Naive thymus-derived CD4-positive, alpha-beta T cell (primary cell): ENCODE measurements around the gene SERPINB8. TPM values are rescaled to one million over a fixed set of nuclear protein-coding genes. Genes with fewer than 3 reads are reported as not detected.

ENCODE experiments used
- ATAC-seq: fragments of 150-1000 bp; cut with Tn5 transposase; 2 replicates; pipeline ENCODE4 v1.10.0; 2021; ENCODE audit warnings: mild to moderate bottlenecking, moderate library complexity
- CTCF ChIA-PET: fragments of 350-600 bp; sonication (Branson Sonifier 250); formaldehyde crosslinking; loops from one replicate; lab custom pipeline; 2021; ENCODE audit warnings: antibody characterized with exemption; lab: Charles Lee
- POLR2A ChIA-PET: fragments of 350-600 bp; sonication (Branson Sonifier 250); formaldehyde crosslinking; loops from one replicate; lab custom pipeline; 2021; ENCODE audit warnings: antibody characterized with exemption, inconsistent platforms; lab: Charles Lee
- DNase-seq, 9 donors: peaks; one replicate each; pipeline versions ENCODE4 v3.0.0 to v3.0.0-alpha.2; 2020 to 2022; ENCODE audit warnings: mixed read lengths in 1 of 9
- H3K27ac ChIP-seq: one replicate; pipeline ENCODE4 v1.7.0; 2013; ENCODE audit warnings: mild to moderate bottlenecking, low read depth, low read length, moderate library complexity
- H3K27me3 ChIP-seq, 2 donors: one replicate each; pipeline ENCODE4 v1.7.0; 2013; ENCODE audit warnings: low read length in 2 of 2, mild to moderate bottlenecking in 2 of 2, moderate library complexity in 2 of 2; ENCODE audit not compliant: control insufficient read depth in 2 of 2, insufficient read depth in 2 of 2
- H3K36me3 ChIP-seq, 3 experiments: 1 replicate in 2 of 3; 2 replicates in 1 of 3; pipeline ENCODE4 v1.7.0; 2013; ENCODE audit warnings: low read length in 3 of 3, mild to moderate bottlenecking in 3 of 3, moderate library complexity in 1 of 3; ENCODE audit not compliant: insufficient read depth in 3 of 3, control insufficient read depth in 2 of 3
- H3K4me1 ChIP-seq, 2 donors: one replicate each; pipeline ENCODE4 v1.7.0; 2013; ENCODE audit warnings: low read length in 2 of 2, mild to moderate bottlenecking in 2 of 2, moderate library complexity in 1 of 2; ENCODE audit not compliant: control insufficient read depth in 2 of 2, insufficient read depth in 2 of 2
- H3K4me3 ChIP-seq: 2 replicates; pipeline ENCODE4 v1.7.0; 2013; ENCODE audit warnings: mild to moderate bottlenecking, low read length
- H3K9me3 ChIP-seq, 3 experiments: 1 replicate in 2 of 3; 2 replicates in 1 of 3; pipeline ENCODE4 v1.7.0; 2013; ENCODE audit warnings: low read length in 3 of 3; ENCODE audit not compliant: control insufficient read depth in 2 of 3
- H3K27ac Mint-ChIP-seq, 9 donors: one replicate each; pipeline ENCODE4 v1.8.0; 2020 to 2022; ENCODE audit warnings: mixed read lengths in 9 of 9, mild to moderate bottlenecking in 8 of 9, moderate library complexity in 5 of 9, inconsistent platforms in 2 of 9
- H3K27me3 Mint-ChIP-seq, 5 donors: one replicate each; pipeline ENCODE4 v1.8.0; 2021 to 2022; ENCODE audit warnings: mixed read lengths in 5 of 5, mild to moderate bottlenecking in 1 of 5
- H3K36me3 Mint-ChIP-seq, 5 donors: one replicate each; pipeline ENCODE4 v1.8.0; 2020 to 2022; ENCODE audit warnings: mixed read lengths in 5 of 5, mild to moderate bottlenecking in 3 of 5, inconsistent platforms in 1 of 5
- H3K4me1 Mint-ChIP-seq, 7 donors: one replicate each; pipeline ENCODE4 v1.8.0; 2020 to 2022; ENCODE audit warnings: mixed read lengths in 7 of 7, mild to moderate bottlenecking in 3 of 7, inconsistent platforms in 1 of 7
- H3K4me3 Mint-ChIP-seq, 10 donors: one replicate each; pipeline ENCODE4 v1.8.0; 2020 to 2022; ENCODE audit warnings: mild to moderate bottlenecking in 10 of 10, mixed read lengths in 10 of 10, moderate library complexity in 6 of 10, inconsistent platforms in 2 of 10
- H3K9me3 Mint-ChIP-seq, 11 donors: one replicate each; pipeline ENCODE4 v1.8.0; 2020 to 2022; ENCODE audit warnings: mixed read lengths in 11 of 11, mild to moderate bottlenecking in 4 of 11, inconsistent platforms in 1 of 11, moderate library complexity in 1 of 11
- intact Hi-C, 2 donors: fragments of 100-400 bp; cut with micrococcal nuclease; formaldehyde crosslinking; loops; one replicate each; pipeline ENCODE4 v1.15.1; 2023
- polyA plus RNA-seq, 2 donors: library from polyadenylated mRNA; unstranded; fragments of 300-500 nt; fragmentation: Illumina TruSeq; gene quantifications; one replicate each; pipeline ENCODE4 v1.2.3, GENCODE V29; 2021
- total RNA-seq, 6 experiments: library from RNA in 5 of 6; stranded (reverse) in 5 of 6; gene quantifications; 1 replicate in 5 of 6; 2 replicates in 1 of 6; pipeline ENCODE4 v1.2.3 and lab custom pipeline; 2021 to 2026

The SERPINB8 gene
- total and polyA plus RNA-seq, 7 experiments from 2014 or later, result 7.8 to 15.7 (median 9.7) TPM

DNA sequence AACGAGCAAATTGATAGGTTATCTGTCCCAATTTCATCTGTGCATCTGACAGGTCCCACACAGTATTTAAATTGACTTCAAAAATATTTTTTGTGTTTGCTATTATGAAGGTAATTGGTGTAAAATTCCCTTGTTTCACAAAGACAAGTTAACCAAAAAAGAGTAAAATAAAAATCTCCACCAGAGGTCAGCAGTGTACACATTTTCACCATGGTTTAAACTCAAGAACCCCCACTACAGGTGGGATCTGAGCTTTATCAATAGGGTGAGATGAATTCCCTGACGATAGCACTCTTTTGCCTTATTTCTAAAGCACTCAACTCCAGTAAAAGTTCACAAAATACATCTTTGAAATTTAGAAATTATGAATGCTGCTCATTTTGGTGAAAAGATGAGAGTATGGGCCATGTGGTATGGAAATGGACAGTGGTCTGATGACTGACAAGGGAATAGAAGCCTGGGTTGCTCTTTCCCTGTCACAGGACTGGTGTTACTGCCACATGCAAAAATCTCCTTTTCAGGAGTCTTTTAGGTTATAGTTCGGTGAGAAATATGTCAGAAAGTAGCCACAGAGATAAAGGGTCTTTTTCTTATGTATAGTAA, 68.0 kb downstream of the SERPINB8 start:
- H3K36me3 ChIP-seq, result no peaks in the 10 kb centered on the region
- no peak overlapping the region for H3K4me3 Mint-ChIP-seq
- no peak overlapping the region for H3K27ac Mint-ChIP-seq
- POLR2A ChIA-PET, result no interaction called here
- ATAC-seq (no peak), DNase-seq (peak in 3 of 9 donors; percentile 5 to 15 (median 11))
- H3K9me3 ChIP-seq, result no peaks in the 10 kb centered on the region
- no peaks in the 10 kb centered on the region for H3K4me1 Mint-ChIP-seq
- no peaks in the 10 kb centered on the region for H3K4me1 ChIP-seq
- intact Hi-C loops, result loop anchor here in 1 of 2 donors (5.0 kb wide), 2 partner anchors 369 to 1499 kb away; no protein-coding TSS in a partner anchor
- H3K27me3 Mint-ChIP-seq, result peaks cover 0 to 19% (median 3%) of the 10 kb centered on the region in 5 donors
- H3K4me3 ChIP-seq, result no peak overlapping the region
- H3K36me3 Mint-ChIP-seq, result no peaks in the 10 kb centered on the region
- CTCF ChIA-PET, result no interaction called here
- no peak overlapping the region for H3K27ac ChIP-seq
- H3K9me3 Mint-ChIP-seq, result no peaks in the 10 kb centered on the region
- no peaks in the 10 kb centered on the region for H3K27me3 ChIP-seq

Other genes starting within 250 kb of the SERPINB8 start
- not detected for gene SERPINB7, start 194.7 kb upstream of the SERPINB8 start, total RNA-seq
- gene SERPINB7, start 194.7 kb upstream of the SERPINB8 start, polyA plus RNA-seq, result not detected
- 1 to 10 TPM in 4 of 5 experiments, not detected in 1; 3.6 to 8.5 (median 4.9) TPM for gene SERPINB2, start 82.4 kb upstream of the SERPINB8 start, total RNA-seq
- gene SERPINB2, start 82.4 kb upstream of the SERPINB8 start, polyA plus RNA-seq, result not detected
- 1 to 10 TPM in 1 of 5 experiments, not detected in 4; 1.5 TPM for gene SERPINB10, start 62.1 kb upstream of the SERPINB8 start, total RNA-seq
- not detected for gene SERPINB10, start 62.1 kb upstream of the SERPINB8 start, polyA plus RNA-seq
- 1 to 10 TPM in 1 of 5 experiments, not detected in 4; 5.1 TPM for gene HMSD, start 20.8 kb upstream of the SERPINB8 start, total RNA-seq
- not detected for gene HMSD, start 20.8 kb upstream of the SERPINB8 start, polyA plus RNA-seq
- not detected for gene LINC00305, start 179.0 kb downstream of the SERPINB8 start, total RNA-seq
- not detected for gene LINC00305, start 179.0 kb downstream of the SERPINB8 start, polyA plus RNA-seq